GM19395 (cell line): ENCODE measurements around the gene ZIM2.

ENCODE experiments used
- ATAC-seq: cut with Tn5 transposase; IDR thresholded peaks from one replicate; pipeline ENCODE4 v1.9.1; 2021; ENCODE audit warnings: mild to moderate bottlenecking, moderate library complexity; ENCODE audit not compliant: unreplicated experiment

The ZIM2 gene

DNA sequence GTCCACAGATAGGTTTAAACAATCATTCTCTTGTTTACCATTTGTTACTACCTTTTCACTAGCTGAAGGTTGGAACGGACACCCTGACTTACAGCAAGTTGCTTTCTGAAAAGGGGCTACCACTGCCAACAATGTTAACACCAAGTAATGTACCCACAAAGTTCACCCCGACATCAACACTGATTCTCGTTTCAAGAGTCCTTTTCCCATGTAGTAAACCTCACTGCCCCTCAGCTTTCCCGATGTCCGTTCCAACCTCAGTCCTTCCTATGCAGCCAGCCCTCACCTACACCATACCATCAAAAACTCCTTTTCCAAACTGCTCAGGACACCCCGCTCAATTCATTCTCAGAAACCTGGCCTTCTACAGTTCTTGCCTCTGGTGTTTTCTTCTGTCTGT lies 29.0 kb downstream of the ZIM2 start:
- ATAC-seq, result no peak

DNA sequence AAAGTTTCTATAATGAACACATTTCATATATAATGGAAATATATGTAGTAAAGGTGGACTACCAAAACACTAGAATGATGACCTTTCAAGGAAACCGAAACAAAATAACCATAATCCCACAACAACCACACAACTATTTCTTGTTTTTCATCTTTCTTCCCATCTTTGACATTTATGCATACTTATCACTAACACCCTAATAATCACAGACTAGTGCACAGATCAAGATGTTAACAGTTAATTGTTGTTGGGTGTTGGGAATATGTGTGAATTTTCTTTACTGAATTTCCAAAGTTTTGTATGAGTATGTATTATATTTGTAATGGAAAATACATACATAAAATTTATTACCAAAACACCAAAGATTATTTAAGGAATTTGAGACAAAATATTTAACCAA lies 30.3 kb downstream of the ZIM2 start:
- ATAC-seq, result no peak

DNA sequence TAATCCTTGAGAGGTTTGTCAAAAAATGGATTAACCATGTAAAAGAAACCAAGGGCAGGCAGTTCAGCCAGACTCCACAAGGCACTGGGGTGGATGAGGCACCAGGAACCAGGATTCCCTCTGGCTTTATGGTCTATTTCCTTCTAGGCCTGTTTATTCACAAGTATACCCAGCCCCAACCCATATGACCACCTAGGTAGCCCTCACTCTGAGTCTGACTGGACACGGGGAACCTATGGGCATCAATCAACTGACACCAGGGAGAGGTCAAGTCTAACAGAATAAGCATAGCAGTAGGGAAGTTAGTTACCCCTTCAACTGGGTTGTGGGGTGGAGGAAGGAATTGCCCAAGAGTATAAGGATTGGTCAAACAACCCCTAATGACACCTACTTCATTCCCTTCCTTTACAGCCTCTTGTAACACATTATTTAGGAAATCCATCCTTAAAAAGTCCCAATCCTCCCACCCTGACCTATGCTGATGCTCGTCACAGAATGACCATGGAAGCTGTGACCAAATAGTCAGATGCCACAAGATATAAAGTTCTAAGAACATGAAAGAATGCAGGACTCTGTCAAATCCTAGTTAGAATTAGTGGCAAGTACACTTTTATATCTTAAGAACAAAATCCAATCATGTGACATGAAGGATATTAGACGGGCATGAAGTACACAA lies 31.7 kb downstream of the ZIM2 start:
- no peak for ATAC-seq

DNA sequence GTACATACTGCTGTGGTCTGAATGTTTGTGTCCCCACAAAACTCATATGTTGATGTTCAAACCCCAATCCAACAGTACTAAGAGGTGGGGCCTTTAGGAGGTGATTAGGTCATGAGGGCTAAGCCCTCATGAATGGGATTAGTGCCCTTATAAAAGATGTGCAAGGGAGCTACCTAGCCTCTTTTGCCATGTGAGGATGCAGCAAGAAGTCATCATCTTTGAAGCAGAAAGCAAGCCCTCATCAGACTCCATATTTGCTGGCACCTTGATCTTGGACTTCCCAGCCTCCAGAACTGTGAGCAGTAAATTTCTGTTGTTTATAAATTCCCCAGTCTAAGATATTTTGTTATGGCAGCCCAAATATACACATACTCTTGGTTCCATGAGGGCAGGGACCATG lies 33.9 kb downstream of the ZIM2 start:
- ATAC-seq, result no peak

DNA sequence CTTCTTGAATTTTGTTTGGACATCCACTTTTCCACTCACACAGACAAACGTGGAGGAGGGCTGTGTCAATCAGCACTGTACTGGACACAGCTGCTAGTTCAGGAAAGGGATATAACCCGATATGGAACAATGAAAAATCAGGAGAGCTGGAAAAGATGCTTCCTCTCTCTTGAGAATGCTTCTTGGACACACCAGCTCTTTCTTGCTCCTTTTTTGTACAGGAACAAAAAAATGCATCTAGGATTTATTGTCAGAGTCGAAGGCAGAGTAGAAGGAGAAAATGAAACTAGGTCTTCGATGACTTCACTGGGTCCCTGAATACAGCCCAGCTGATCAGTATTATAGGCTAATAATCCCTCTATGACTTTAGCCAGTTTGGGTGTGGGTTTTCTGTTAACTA lies 62.2 kb downstream of the ZIM2 start:
- no peak for ATAC-seq

DNA sequence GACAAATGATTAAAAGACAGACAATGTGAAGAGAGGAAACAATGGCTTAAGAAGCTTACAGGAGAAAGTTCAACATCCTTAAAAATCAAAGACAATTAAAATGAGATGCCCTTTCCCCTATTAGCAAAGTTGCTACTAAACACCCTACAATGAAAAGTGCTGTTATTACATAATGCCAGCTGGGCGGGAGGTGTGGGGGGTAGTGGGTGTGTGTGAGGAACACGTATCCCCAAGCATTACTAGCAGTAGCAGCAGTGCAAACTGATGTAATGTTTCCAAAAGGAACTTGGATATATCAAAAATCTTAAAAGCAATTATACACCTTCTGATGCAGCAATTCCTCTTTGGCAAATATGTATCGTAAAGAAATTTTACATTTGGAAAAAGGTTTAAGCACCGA lies 70.9 kb downstream of the ZIM2 start:
- no peak for ATAC-seq

DNA sequence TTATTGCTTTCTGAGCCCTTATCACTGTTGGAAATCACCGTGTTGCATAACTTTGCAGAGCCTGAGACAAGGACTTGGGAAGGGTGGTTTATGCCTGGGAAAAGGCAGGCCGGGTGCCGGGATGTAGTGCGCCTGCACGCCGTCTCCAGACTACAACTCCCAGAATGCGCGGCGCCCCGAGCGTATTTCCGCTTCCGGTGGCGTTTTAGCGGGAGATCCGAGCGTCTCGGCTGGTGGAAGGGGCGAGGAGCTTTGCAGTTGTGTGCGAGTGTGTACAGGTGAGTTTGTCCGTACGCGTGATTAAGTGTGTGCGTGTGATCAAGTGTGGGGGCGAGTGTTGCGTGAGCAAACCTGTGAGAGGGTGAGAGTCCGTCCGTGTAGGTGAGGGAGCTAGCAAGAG lies 75.4 kb downstream of the ZIM2 start:
- ATAC-seq, result no peak

DNA sequence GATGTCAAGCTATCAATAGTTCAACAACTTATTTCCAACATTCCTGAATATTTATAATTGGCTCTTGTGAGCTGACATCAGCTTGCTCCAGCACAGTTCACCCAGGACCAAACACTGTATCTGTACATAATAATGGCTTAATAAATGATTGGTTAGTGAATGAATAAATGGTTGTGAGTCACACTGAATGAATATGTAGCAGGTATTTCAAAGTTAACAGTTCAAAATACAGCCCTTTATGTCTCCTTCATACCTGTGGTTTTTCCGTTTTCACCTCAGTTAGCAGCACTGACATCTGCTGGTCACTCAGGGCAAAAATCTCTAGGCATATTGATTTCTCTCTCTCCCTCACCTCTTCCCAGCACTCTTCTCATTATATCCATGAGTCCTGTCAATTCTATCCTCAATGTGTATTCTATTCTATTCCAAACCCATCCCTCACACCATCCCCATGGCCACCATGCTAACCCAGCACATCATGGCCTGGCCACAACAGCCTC lies 76.3 kb downstream of the ZIM2 start:
- ATAC-seq, result no peak

DNA sequence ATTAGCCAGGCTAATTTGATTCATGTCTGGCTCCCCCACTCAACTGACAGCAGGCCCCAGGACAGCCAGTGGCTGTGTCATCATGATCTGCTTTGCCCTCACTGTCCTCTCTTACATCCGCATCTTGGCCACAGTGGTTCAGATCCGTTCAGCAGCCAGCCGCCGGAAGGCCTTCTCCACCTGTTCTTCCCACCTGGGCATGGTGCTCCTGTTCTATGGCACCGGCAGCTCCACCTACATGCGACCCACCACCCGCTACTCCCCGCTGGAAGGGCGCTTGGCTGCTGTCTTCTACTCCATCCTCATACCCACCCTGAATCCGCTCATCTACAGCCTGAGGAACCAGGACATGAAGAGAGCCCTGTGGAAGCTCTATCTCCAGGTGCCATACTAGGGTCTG lies 79.7 kb downstream of the ZIM2 start:
- no peak for ATAC-seq

DNA sequence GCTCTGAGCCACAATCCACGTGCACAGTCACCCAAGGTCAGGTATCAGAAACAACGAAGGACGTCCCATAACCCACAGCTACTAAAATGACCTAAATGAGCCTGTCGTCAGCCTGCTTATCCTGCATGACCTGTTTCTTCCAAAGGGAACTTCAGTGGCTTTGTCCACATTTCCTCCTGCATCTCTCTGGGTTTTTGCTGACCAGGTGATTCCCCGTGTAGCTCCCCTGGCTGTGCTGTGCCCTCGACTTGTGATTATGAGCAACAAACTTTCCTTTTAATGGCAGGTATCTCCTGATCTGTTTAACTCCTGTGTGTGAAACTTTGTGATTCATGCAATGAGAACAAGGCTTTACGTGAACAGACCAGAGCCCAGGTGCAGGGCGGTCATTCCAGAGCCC lies 81.0 kb downstream of the ZIM2 start:
- no peak for ATAC-seq

DNA sequence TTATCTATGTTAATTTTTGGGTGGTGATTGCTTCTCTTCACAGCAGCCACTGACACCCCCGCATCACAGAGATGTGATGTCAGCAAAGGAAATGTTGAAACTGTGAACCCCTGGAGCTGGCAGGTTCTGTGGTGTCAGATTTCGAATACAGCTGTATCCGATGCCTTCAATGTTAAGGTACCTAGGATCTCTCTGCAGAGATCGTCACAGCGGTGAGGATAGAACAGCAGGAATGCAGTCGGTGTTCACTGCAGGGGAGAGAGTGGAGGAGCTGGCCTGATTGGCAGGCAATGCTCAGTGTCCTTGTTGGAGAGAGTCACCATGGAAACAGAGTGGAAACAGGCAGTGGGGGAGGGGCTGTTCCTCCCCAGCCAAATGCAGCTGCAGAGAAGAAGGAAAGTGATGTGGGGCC lies 89.4 kb downstream of the ZIM2 start:
- no peak for ATAC-seq

DNA sequence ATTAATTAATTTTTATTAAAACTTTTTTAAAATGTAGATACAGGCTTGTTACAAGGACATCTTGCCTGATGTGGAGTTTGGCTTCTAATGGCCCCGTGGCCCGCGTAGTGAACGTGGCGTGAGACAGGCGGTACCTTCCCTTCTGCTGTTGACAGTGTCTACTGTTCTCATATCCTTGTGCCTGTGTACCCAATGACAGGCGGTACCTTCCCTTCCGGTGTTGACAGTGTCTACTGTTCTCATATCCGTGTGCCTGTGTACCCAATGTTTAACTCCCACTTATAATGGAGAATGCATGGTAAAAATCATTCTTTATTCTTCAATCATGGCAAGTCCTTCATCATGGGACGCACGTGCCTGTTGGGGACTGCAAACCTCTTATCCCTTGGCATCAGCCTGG lies 89.9 kb downstream of the ZIM2 start:
- no peak for ATAC-seq

DNA sequence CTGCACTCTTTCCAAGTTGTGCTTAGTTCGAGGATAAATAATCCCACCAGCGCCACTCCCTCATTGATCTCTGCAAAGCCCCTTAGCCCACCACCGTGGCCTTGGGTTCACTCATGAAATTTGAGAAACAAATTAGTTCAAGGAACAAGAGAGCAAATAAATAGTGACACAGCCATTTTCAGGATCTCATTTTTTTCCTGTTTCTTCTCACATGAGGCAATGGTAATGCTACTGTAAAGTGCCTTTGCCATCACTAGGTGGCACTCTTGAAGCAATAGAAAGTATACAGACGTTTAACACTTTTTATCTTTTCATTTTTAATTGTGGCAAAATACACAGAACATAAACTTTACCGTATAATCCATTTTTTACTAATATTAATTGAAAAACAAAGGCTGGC lies 92.1 kb downstream of the ZIM2 start:
- no peak for ATAC-seq

DNA sequence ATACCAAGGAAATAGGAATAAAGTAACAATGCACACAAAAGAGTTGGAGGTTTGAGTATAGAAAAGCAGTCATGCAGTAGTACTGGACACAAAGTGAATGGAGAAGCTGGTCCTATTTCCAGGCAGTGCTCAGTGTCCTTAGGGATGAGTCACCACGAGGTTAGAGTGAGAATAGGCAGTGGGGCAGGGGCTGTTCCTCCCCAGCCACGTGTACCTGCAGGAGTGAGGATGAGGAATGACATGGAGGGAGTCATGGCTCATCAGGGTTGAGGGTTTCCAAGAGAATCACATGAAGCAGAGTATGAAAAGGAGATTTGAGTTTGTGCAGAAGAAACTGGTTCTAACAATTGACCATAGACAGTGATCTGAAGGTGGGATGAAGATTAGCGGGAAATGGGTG lies 94.2 kb downstream of the ZIM2 start:
- ATAC-seq, result no peak

DNA sequence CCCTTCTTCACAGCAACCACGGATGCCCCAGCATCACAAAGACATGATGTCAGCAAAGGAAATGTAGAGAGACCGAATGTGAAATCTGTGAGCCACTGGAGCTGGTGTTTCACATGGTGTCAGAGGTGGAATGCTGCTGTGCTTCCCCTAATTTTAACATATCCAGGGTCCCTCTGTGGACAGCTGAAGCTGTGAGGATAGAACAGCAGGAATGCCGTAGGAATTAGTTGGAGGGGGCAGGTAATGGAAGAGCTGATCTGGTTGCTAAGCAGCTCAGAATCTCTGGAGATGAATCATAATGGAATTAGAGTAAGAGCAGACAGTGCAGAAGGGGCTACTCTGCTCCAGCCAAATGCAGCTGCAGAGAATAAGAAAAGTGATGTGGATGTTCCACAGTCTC lies 100.0 kb downstream of the ZIM2 start:
- no peak for ATAC-seq

DNA sequence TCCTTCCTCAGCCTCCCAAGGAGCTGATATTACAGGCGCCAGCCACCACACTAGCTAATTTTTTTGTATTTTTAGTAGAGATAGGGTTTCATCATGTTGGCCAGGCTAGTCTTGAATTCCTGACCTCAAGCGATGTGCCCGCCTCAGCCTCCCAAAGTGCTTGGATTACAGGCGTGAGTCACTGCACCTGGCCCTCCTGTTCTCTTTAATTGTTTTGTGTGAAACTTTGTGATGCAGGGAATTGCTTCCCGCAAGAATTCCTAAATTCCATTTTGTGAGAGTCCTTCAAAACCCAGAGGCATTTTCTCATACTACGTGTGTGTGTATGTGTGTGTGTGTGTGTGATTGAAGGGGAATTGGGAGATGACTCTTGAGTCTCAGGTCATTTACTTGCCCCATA lies 104.0 kb downstream of the ZIM2 start:
- ATAC-seq, result no peak

DNA sequence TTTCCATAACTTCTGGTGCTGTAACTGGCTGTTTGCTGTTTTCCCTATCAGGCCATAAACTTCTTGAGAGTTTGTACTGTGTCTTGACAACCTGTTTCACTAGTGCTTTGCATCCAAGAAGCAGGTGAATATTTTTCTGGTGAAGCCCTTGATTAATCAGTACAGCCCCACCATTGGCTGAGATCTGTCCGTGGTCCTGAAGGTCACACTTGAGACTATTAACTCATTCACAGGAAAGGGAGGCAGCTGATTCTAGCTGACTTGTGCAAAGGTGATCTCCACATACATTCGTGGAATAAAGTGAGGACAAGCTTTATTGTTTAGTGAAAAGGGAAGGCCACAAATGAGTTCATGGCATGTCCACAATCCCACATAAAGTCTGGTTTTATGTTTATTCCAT lies 107.5 kb downstream of the ZIM2 start:
- ATAC-seq, result no peak

DNA sequence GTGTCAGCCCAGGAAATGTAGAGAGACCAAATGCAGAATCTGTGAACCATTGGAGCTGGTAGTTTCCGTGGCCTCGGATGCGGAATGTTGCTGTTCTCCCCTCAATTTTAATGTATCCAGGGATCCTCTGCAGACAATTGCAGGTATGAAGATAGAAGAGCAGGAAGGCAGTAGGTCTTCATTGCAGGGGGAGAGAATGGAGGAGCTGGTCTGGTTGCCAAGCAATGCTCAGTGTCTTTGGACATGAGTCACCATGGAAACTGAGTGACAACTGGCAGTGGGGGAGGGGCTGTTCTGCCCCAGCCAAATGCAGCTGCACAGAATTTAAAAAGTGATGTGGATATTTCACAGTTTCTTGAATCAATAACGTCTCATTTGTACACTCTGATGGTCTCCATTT lies 112.8 kb downstream of the ZIM2 start:
- ATAC-seq, result no peak

DNA sequence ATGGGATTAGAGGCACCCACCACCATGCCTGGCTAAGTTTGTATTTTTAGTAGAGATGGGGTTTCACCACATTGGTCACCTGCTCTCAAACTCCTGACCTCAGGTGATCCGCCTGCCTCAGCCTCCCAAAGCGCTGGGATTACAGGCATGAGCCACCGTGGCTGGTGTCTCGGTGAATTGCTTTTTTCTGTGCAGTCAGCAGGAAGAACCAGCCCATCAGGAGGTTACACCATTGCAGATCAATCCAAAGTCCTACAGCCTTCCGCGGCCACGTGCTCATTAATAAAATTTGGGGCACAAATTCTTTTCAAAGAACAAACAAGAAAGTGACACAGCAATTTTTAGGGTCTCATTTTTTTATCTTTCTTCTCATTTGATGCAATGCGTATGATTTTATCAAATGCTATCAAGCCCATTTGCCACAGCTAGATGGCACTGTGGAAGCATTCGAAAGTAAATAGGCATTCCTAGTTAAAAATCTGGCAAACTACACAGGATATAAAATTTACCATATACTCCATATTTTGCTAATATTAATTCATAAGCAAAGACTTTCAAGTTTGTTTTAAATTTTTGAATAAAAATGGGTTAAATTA lies 114.6 kb downstream of the ZIM2 start:
- no peak for ATAC-seq
